Measurements from ENCODE around the gene TMEM63A.
"Not testable (repeated sequence)": the region's sequence is repeated elsewhere in the genome, so short reads cannot be mapped to it uniquely, and the experiment has no call there.

The TMEM63A gene

DNA sequence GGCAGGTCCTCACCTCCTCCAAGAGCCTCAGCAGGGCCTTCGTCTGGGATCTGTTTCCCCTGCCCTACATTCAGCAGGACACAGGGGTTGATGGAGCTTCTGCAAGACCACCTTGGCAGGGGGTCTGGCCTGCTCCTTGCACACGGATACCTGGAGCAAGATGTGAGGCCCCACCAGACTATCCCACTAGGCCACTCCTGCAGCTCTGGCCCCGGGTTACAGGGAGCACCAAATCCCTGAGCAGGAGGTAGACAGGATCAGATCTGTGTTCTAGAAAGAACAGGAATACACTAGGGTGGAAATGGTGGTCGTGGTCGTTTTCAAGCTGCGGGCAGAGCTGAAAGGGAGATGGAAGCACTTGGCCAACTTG lies 38.8 kb downstream of the TMEM63A start:
- no peak for DNase-seq

DNA sequence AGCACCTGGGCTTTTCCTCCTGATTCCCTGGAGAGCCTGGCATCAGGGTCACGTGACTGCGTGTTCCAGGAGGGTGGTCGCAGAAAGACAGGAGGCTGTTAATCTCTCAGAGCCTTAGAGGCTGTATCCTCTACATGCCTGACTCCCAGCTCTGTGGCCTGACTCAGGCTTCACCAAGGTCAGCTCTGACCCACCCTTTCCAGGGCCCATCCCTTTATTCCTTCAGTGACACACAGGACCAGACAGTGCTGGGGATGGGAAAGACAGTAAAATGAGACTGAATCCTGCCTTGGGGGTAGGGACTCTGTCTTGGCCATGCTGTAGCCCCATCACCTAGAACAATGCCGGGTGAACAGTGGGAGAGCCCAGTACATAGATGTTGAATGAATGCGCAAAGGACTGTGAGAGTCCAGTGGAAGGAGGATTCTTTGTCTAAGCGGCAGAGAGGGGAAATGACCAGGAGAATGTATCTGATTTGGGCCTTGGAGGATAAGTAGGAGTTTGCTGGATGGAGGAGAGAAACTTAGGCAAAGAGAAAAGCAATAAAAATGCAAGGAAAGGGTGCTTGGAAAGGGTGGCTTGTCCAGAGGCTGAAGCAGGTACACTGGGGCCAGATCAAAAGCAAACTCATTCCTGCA lies 39.3 kb downstream of the TMEM63A start:
- DNase-seq = no peak

- DNase-seq = peak in 1 of 2 donors; percentile 19
Observed at GRCh38 chr1:225842074-225842473, 40.1 kb downstream of the TMEM63A start.

GRCh38 chr1:225840713-225841112 lies 41.5 kb downstream of the TMEM63A start:
- no peak for DNase-seq

GRCh38 chr1:225840223-225840610 lies 42.0 kb downstream of the TMEM63A start:
- no peak for DNase-seq

- DNase-seq = no peak
Observed at GRCh38 chr1:225838793-225839192, 43.4 kb downstream of the TMEM63A start.

GRCh38 chr1:225836296-225836695 lies 45.9 kb downstream of the TMEM63A start:
- DNase-seq = not testable (repeated sequence)

DNA sequence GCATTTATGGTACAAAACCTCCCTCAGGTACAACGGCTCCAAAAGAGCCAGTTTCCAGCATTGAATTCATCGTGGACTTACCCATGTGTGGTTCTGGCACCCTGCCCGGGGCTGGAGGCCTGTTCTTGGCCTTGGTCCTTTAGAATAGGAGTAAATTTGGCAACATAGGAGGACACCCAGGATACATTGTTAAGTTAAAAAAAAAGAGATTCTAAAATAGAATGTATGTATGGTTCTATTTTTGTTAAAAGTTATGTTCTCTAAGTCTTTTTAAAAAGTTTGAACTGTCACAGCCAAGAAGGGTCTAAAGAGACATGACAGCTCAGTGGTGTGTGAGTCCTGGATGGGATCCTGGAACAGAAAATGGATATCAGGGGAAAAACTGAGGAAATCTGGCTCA lies 46.3 kb downstream of the TMEM63A start:
- DNase-seq = no peak

- no peak for DNase-seq
Observed at GRCh38 chr1:225834417-225835329, 47.5 kb downstream of the TMEM63A start.

GRCh38 chr1:225830841-225831240 lies 51.3 kb downstream of the TMEM63A start:
- DNase-seq = no peak

GRCh38 chr1:225828706-225829345 lies 53.4 kb downstream of the TMEM63A start:
- DNase-seq = no peak

DNA sequence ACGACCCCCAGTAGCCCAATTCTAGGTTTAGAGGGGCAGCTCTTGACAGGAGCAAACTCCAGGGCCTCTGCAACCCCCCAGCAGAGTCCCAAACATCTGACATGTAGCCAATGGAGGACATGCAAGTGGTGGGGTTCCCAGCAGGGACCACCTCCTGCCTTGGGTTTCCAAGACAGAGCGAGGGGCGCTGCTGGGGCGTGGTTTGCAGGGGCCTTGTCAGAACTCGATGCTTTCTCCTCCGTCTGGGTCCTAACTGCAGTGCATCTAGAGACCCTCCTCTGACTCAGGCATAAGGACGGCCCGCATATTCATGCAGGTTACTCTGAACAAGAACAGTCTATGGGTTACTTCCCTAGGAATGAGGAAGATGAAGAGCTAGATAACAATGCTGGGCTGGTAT lies 55.1 kb downstream of the TMEM63A start:
- no peak for DNase-seq

GRCh38 chr1:225825607-225826007 lies 56.6 kb downstream of the TMEM63A start:
- DNase-seq = no peak

- no peak for DNase-seq
Observed at GRCh38 chr1:225825078-225825477, 57.1 kb downstream of the TMEM63A start.

DNA sequence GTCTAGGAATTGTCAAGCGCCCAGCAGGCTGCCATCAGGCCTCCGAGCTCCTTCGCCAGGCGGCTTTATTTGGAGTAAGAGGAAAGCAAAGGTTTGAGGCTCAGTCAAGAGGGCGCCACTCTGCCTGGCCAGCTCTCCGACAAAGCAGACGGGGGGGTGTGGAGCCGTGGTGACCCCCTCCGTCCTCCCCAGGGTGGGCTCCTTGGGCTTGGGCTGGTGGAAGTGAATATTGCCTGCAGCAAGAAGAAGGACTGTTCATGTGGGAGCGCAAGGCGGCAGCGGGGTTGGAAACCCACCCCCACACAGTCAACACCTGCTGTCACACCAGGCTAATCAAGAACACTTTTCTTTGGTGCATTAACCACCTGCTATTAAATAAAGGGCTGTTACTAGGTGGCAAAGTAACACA lies 57.6 kb downstream of the TMEM63A start:
- DNase-seq = no peak

DNA sequence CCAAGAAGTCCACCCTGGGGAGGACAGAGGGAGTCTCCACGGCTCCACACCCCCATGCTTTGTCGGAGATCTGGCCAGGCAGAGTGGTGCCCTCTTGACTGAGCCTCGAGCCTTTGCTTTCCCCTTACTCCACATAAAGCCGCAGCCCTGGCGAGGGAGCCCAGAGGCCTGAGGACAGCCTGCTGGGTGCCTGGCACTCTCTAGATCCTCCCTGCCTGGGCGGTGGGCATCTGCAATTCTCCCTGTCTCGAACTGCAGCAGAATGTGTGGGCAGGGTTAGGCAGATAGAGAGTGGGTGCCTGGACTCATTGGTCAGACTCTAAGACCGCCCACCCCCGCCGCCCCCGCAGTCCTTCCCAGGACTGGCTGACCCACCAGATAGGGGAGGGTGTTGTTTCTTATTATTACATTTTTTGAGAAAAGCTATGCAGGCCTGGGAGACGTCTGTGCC lies 58.3 kb downstream of the TMEM63A start:
- no peak for DNase-seq

DNA sequence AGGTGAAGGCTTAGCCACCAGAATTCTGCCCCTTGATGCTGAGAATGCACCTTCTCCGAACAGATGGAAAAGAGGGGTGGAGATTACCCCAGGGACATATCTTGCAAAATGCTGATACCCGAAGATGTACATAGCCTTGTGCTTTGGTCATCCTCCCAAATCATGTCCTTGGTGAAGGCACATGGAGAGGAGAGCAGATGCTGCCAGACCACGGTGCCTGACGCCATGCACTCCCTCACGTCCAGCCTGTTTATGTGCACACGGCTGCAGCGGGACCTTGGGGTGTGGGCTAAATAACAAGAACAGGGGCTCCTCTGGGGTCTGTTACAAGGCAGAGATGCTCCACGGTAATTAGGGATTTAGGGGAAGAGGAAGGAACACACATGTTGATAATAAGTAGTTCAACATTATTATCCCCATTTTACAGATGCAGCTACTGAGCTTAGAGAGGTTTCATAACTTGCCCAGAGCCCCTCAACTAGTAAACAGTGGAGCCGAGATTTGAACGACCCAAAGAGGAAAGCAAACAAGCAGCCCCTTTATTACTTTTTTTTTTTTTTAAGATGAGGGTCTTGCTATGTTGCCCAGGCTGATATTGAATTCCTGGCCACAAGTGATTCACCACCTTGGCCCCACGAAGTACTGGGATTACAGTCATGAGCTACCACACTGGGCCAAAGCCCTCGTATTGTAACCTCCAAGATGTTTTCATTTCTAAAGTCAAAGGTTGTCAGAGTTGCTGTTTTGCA lies 59.4 kb downstream of the TMEM63A start:
- DNase-seq = no peak

GRCh38 chr1:225820522-225821120 lies 61.6 kb downstream of the TMEM63A start:
- no peak for DNase-seq

GRCh38 chr1:225819346-225820192 lies 62.6 kb downstream of the TMEM63A start:
- no peak for DNase-seq

- no peak for DNase-seq
Observed at GRCh38 chr1:225818229-225818628, 64.0 kb downstream of the TMEM63A start.

DNA sequence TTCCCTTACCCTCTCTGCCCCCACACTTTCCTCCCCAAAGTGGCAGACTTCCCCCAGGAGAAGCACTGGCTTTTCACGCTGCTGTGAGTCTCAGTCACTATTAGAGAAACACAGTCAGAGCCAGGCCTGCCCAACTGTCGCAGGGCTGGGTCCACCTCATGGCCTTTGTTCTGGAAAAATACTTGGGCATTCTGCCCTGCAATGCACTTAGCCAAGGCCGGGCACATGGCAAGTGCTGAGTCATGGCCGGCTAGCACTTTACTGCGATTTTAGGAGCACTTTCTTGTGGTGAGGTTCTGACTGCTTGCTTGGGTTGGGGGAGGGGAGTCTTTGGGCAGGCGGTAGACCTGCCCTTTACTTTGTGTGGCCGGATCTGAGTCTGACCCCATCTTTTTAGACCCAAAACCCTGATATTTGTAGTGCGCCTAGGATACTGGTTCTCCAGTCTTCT lies 64.5 kb downstream of the TMEM63A start:
- DNase-seq = no peak
